Esophagus squamous epithelium (tissue), 5 donors: ENCODE results near the gene ZNF610. TPM values are rescaled to one million over a fixed set of nuclear protein-coding genes. Genes with fewer than 3 reads are reported as not detected.
A peak's percentile ranks its signal among the peaks of the same experiment; 100 is the strongest.
"Not testable (repeated sequence)": the region's sequence is repeated elsewhere in the genome, so short reads cannot be mapped to it uniquely, and the experiment has no call there.

Source experiments
- DNase-seq: peaks from one replicate; lab custom pipeline; 2025; lab: John Stamatoyannopoulos, UW
- H3K27ac ChIP-seq, 4 donors: fragments of 200-600 bp; sonication (generic); one replicate each; pipeline ENCODE4 v1.5.1; 2016 to 2019; ENCODE audit warnings: mild to moderate bottlenecking in 1 of 4
- H3K27me3 ChIP-seq, 4 donors: fragments of 200-600 bp; sonication (generic); 1 replicate in 3 of 4; 2 replicates in 1 of 4; pipeline versions ENCODE4 v1.5.1 to v1.6.0; 2017 to 2021; ENCODE audit warnings: antibody characterized with exemption in 1 of 4
- H3K36me3 ChIP-seq, 3 donors: fragments of 200-600 bp; sonication (generic); one replicate each; pipeline ENCODE4 v1.5.1; 2016 to 2019
- H3K4me1 ChIP-seq, 3 donors: fragments of 200-600 bp; sonication (generic); one replicate each; pipeline ENCODE4 v1.5.1; 2017 to 2019
- H3K4me3 ChIP-seq, 4 donors: fragments of 200-600 bp; sonication (generic); 1 replicate in 3 of 4; 2 replicates in 1 of 4; pipeline ENCODE4 v1.5.1; 2016 to 2019; ENCODE audit warnings: mild to moderate bottlenecking in 2 of 4, moderate library complexity in 1 of 4
- H3K9me3 ChIP-seq, 3 donors: fragments of 200-600 bp; sonication (generic); one replicate each; pipeline ENCODE4 v1.5.1; 2016 to 2019
- POLR2A ChIP-seq, 4 donors: fragments of 450-650 bp; IDR thresholded peaks; one replicate each; pipeline ENCODE4 v1.6.1; 2017; ENCODE audit warnings: antibody characterized with exemption in 4 of 4, mild to moderate bottlenecking in 4 of 4, moderate library complexity in 3 of 4
- WGBS, 2 donors: methylation state at CpG; one replicate each; pipeline ENCODE4 v1.1.5; 2018; 5-methylcytosine and 5-hydroxymethylcytosine counted together
- intact Hi-C: fragments of 100-400 bp; cut with DNase I; formaldehyde crosslinking; loops from one replicate; pipeline ENCODE4 v1.15.0; 2022
- total RNA-seq, 4 donors: library from RNA; depleted of rRNA; stranded (reverse); fragments of >200 nt; gene quantifications; one replicate each; pipeline ENCODE4 v1.1.0, GENCODE V29; 2016
- TF ChIP-seq, protein P1 (sequence below), 6 experiments: fragments of 450-650 bp in 4 of 6; fragments of 200-600 bp in 2 of 6; sonication (generic) in 2 of 6; IDR thresholded peaks; one replicate each; pipeline ENCODE4 v1.5.1; 2016 to 2019; ENCODE audit warnings: antibody characterized with exemption in 6 of 6, mild to moderate bottlenecking in 4 of 6, moderate library complexity in 4 of 6
- donor health status: DM: yes; HTN: yes; CAD: no.

The ZNF610 gene
- total RNA-seq, result under 1 TPM in 3 of 4 donors, not detected in 1; 0.15 to 0.95 (median 0.15) TPM

DNA sequence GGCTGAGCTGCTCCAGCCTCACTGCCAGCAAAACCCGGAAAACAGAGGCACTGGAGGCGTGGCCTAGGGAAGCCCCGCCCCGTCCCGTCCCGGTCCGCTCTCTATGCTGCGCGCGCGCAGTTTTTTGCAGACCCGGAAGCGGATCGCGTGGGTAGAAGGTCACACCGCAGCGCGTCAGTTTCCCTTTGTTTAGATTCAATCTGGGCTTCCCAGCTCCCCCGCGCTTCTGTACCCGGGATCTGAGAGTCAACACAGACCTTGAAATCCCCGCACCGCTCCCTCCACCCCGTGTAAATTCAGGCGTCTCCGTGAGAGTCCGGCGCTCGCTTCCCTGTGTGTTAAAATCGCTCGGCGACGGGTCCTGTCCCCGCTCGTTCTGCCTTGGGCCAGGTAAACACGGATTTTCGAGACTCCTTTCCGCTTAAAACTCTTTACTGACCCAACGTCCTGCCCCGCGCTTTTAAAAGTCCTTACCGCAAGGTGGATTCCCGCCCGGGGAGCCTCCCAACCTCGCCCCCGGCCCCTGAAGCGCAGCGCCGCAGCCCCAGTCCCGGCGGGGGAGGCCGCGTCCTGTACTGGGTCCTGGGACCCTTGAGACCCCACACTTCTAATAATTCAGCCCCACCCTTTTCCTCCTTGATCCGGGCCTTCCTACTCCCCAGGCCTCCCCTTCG lies at the start of gene ZNF610:
Gene ZNF610 (plus strand): TSS at position 127 of the 674 bp plus-strand sequence. CDS start 12,930 bp downstream, outside the sequence.
- Histone ChIP-seq H3K27me3 (no peaks in the 10 kb centered on the region), H3K4me3 (peak within 1 kb of the TSS; percentile 64 to 86 (median 77)), H3K36me3 (peaks cover 0 to 7% (median 0%) of the 10 kb centered on the region in 3 donors), H3K27ac (peak within 1 kb of the TSS; percentile 73 to 87 (median 82)), H3K4me1 (peaks cover 0 to 17% (median 7%) of the 10 kb centered on the region in 3 donors), H3K9me3 (peaks cover 0 to 42% (median 35%) of the 10 kb centered on the region in 3 donors)
- intact Hi-C loops, result no loop called here
- 0 to 4% methylated on average over 22 to 26 of the region's 55 CpGs for WGBS, 2 donors
- DNase-seq, result peak; percentile 28
- TF ChIP-seq, protein P1, sequence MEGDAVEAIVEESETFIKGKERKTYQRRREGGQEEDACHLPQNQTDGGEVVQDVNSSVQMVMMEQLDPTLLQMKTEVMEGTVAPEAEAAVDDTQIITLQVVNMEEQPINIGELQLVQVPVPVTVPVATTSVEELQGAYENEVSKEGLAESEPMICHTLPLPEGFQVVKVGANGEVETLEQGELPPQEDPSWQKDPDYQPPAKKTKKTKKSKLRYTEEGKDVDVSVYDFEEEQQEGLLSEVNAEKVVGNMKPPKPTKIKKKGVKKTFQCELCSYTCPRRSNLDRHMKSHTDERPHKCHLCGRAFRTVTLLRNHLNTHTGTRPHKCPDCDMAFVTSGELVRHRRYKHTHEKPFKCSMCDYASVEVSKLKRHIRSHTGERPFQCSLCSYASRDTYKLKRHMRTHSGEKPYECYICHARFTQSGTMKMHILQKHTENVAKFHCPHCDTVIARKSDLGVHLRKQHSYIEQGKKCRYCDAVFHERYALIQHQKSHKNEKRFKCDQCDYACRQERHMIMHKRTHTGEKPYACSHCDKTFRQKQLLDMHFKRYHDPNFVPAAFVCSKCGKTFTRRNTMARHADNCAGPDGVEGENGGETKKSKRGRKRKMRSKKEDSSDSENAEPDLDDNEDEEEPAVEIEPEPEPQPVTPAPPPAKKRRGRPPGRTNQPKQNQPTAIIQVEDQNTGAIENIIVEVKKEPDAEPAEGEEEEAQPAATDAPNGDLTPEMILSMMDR (IDR thresholded peaks at IDR 0.05), result no peak
- peak in 3 of 4 donors; percentile 9 to 47 (median 32) for TF ChIP-seq POLR2A (IDR thresholded peaks at IDR 0.05)

DNA sequence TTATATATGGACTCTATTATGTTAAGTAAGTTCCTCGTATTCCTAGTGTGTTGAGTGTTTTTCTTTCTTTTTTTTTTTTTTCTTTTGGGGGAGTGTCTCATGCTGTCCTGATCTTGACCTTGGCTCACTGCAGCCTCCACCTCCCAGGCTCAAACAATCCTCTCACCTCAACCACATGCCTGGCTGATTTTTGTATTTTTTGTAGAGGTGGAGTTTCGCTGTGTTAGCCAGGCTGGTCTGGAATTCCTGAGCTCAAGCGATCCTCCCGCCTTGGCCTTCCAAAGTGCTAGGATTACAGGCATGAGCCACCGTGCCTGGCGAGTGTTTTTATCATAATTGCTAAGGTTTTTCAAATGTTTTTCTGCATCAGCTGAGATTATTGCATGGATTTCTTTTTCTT lies 49.8 kb upstream of the ZNF610 start:
- 94 to 98% methylated on average over 6 of the region's 6 CpGs for WGBS, 2 donors
- peaks cover 27 to 100% (median 51%) of the 10 kb centered on the region in 3 donors for H3K36me3 ChIP-seq
- H3K27ac ChIP-seq, result no peak overlapping the region
- TF ChIP-seq, protein P1 (IDR thresholded peaks at IDR 0.05), result no peak
- TF ChIP-seq POLR2A (IDR thresholded peaks at IDR 0.05), result no peak
- intact Hi-C loops, result no loop called here
- no peaks in the 10 kb centered on the region for H3K4me1 ChIP-seq
- no peak overlapping the region for H3K4me3 ChIP-seq
- H3K9me3 ChIP-seq, result peaks cover 0 to 90% (median 34%) of the 10 kb centered on the region in 3 donors
- DNase-seq, result no peak
- no peaks in the 10 kb centered on the region for H3K27me3 ChIP-seq

DNA sequence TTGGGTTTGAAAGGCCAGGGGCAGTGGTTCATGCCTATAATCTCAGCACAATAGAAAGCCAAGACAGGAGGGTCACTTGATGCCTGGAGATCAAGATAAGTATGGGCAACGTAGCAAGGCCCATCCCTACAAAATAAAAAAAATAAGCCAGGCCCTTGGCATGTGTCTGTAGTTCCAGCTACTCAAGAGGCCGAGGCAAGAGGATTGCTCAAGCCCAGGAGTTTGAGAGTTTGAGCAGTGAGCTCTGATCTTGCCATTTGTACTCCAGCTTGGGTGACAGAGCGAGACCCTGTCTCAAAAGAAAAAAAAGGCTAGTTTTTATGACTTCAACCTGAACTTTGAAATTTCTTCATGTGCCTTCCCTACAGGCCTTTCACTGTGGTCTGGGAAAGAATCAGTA lies 44.3 kb upstream of the ZNF610 start:
- Histone ChIP-seq H3K9me3 (peaks cover 0 to 66% (median 31%) of the 10 kb centered on the region in 3 donors), H3K4me3 (no peak overlapping the region), H3K27ac (no peak overlapping the region), H3K27me3 (no peaks in the 10 kb centered on the region), H3K36me3 (peaks cover 7 to 61% (median 25%) of the 10 kb centered on the region in 3 donors), H3K4me1 (peaks cover 0 to 10% (median 5%) of the 10 kb centered on the region in 3 donors)
- TF ChIP-seq POLR2A (IDR thresholded peaks at IDR 0.05), result no peak
- TF ChIP-seq, protein P1 (IDR thresholded peaks at IDR 0.05), result no peak
- intact Hi-C loops, result no loop called here
- no peak for DNase-seq
- 93 to 96% methylated on average over 3 of the region's 3 CpGs for WGBS, 2 donors

DNA sequence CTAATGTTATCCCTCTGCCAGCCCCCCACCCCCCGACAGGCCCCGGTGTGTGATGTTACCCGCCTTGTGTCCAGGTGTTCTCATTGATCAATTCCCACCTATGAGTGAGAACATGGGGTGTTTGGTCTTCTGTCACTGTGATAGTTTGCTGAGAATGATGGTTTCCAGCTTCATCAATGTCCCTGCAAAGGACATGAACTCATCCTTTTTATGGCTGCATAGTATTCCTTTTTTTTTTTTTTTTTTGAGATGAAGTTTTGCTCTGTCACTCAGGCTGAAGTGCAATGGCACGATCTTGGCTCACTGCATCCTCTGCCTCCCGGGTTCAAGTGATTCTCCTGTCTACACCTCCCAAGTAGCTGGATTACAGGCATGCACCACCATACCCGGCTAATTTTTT lies 43.1 kb upstream of the ZNF610 start:
- peaks cover 0 to 56% (median 31%) of the 10 kb centered on the region in 3 donors for H3K9me3 ChIP-seq
- H3K4me1 ChIP-seq, result peaks cover 5 to 15% (median 8%) of the 10 kb centered on the region in 3 donors
- WGBS, 2 donors, result 88 to 92% methylated on average over 5 to 6 of the region's 6 CpGs
- DNase-seq, intact Hi-C loops, H3K27ac ChIP-seq, H3K4me3 ChIP-seq, H3K27me3 ChIP-seq: not testable (repeated sequence)
- H3K36me3 ChIP-seq, result peaks cover 7 to 50% (median 24%) of the 10 kb centered on the region in 3 donors

DNA sequence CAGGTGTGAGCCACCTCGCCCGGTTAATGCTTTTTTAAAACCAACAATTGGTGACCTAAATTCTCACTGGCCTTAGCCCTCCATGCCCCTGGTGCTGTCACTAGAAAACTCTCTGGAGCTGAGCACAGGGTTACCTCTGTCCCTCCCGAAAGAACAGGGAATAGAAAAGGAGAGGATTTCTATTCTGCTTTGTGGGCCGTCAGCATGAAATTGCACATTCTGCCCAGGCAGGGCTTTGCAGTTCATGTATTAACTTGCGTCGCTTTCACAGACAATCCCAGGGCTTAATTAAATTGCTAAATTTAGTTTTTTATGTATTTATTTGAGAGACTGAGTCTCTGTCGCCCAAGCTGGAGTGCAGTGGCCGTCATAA lies 39.7 kb upstream of the ZNF610 start:
- intact Hi-C loops, result no loop called here
- H3K9me3 ChIP-seq, result peaks cover 0 to 43% (median 6%) of the 10 kb centered on the region in 3 donors
- H3K27ac ChIP-seq, result peak overlapping the region; percentile 86 to 95 (median 92)
- no peak for DNase-seq
- peak overlapping the region; percentile 77 to 94 (median 82) for H3K4me3 ChIP-seq
- no peak for TF ChIP-seq POLR2A (IDR thresholded peaks at IDR 0.05)
- TF ChIP-seq, protein P1 (IDR thresholded peaks at IDR 0.05), result no peak
- H3K27me3 ChIP-seq, result no peaks in the 10 kb centered on the region
- WGBS, 2 donors, result 12 to 17% methylated on average over 8 of the region's 8 CpGs
- H3K36me3 ChIP-seq, result peaks cover 0 to 41% (median 11%) of the 10 kb centered on the region in 3 donors
- H3K4me1 ChIP-seq, result peaks cover 7 to 22% (median 13%) of the 10 kb centered on the region in 3 donors
